CD4-positive, alpha-beta T cell (primary cell): ENCODE measurements around the gene MGA. TPM values are rescaled to one million over a fixed set of nuclear protein-coding genes. Genes with fewer than 3 reads are reported as not detected.

Source experiments
- ATAC-seq: fragments of 200-7000 bp; cut with Tn5 transposase; one replicate; pipeline ENCODE4 v1.10.0; 2022; ENCODE audit warnings: mild to moderate bottlenecking; ENCODE audit not compliant: poor library complexity
- CTCF ChIA-PET: fragments of 350-600 bp; sonication (Branson Sonifier 250); formaldehyde crosslinking; loops from one replicate; lab custom pipeline; 2021; ENCODE audit warnings: antibody characterized with exemption, inconsistent platforms; lab: Charles Lee
- POLR2A ChIA-PET: fragments of 350-600 bp; sonication (Branson Sonifier 250); formaldehyde crosslinking; loops from one replicate; lab custom pipeline; 2021; ENCODE audit warnings: antibody characterized with exemption, inconsistent platforms; lab: Charles Lee
- DNase-seq, 14 experiments: peaks; one replicate each; pipeline ENCODE4 v3.0.0-alpha.2; 2013 to 2020; ENCODE audit warnings: mixed read lengths in 2 of 14
- H3K27ac ChIP-seq, 2 donors: one replicate each; pipeline versions ENCODE4 v1.5.1 to v1.7.0; 2013; ENCODE audit warnings: low read length in 2 of 2, low read depth in 1 of 2, mild to moderate bottlenecking in 1 of 2
- H3K27me3 ChIP-seq, 2 experiments: 1 replicate in 1 of 2; 2 replicates in 1 of 2; pipeline versions ENCODE4 v1.6.1 to v1.7.0; 2013; ENCODE audit warnings: low read length in 2 of 2, control low read depth in 1 of 2, mild to moderate bottlenecking in 1 of 2, moderate library complexity in 1 of 2; ENCODE audit not compliant: insufficient read depth in 2 of 2, control insufficient read depth in 1 of 2
- H3K36me3 ChIP-seq: one replicate; pipeline ENCODE4 v1.6.1; 2013; ENCODE audit warnings: low read length, control low read depth; ENCODE audit not compliant: insufficient read depth
- H3K4me1 ChIP-seq: one replicate; pipeline ENCODE4 v1.6.1; 2013; ENCODE audit warnings: low read length, control low read depth; ENCODE audit not compliant: insufficient read depth
- H3K4me3 ChIP-seq: one replicate; pipeline ENCODE4 v1.5.1; 2013; ENCODE audit warnings: mild to moderate bottlenecking, low read length, moderate library complexity
- H3K9me3 ChIP-seq, 2 experiments: 1 replicate in 1 of 2; 2 replicates in 1 of 2; pipeline versions ENCODE4 v1.6.1 to v1.7.0; 2013; ENCODE audit warnings: low read length in 2 of 2, mild to moderate bottlenecking in 2 of 2, control low read depth in 1 of 2, moderate library complexity in 1 of 2; ENCODE audit not compliant: control insufficient read depth in 1 of 2, insufficient read depth in 1 of 2
- H3K27ac Mint-ChIP-seq: one replicate; pipeline ENCODE4 v1.8.0; 2020; ENCODE audit warnings: mixed read lengths
- H3K27me3 Mint-ChIP-seq: one replicate; pipeline ENCODE4 v1.8.0; 2021; ENCODE audit warnings: mixed read lengths
- H3K36me3 Mint-ChIP-seq: one replicate; pipeline ENCODE4 v1.8.0; 2021; ENCODE audit warnings: low read depth, mixed read lengths
- H3K4me1 Mint-ChIP-seq: one replicate; pipeline ENCODE4 v1.8.0; 2021; ENCODE audit warnings: low read depth, mixed read lengths
- H3K4me3 Mint-ChIP-seq: one replicate; pipeline ENCODE4 v1.8.0; 2020; ENCODE audit warnings: mild to moderate bottlenecking, mixed read lengths
- H3K9me3 Mint-ChIP-seq: one replicate; pipeline ENCODE4 v1.8.0; 2020; ENCODE audit warnings: mixed read lengths
- CTCF ChIP-seq: fragments of 200-600 bp; IDR thresholded peaks from one replicate; pipeline ENCODE4 v1.8.0; 2022; ENCODE audit warnings: antibody characterized with exemption, mild to moderate bottlenecking
- intact Hi-C, 2 experiments: fragments of 100-400 bp; cut with DNase I in 1 of 2; cut with micrococcal nuclease in 1 of 2; formaldehyde crosslinking; loops; one replicate each; pipeline versions ENCODE4 v1.15.1 to v1.9.0; 2023 to 2025; cut with DNase I, micrococcal nuclease
- total RNA-seq, 174 experiments: library from RNA in 2 of 174; stranded (reverse) in 2 of 174; gene quantifications; one replicate each; pipeline ENCODE4 v1.2.3 and lab custom pipeline; 2021 to 2026

The MGA gene
- total RNA-seq, 2 experiments from 2014 or later: 31.0 to 33.9 TPM

- TF ChIP-seq CTCF: no peak
- intact Hi-C loops: no loop called here
- H3K4me1 Mint-ChIP-seq: peaks cover 22% of the 10 kb centered on the region
- DNase-seq: no peak
- POLR2A ChIA-PET: no interaction called here
- no peak for ATAC-seq
- H3K9me3 ChIP-seq: no peaks in the 10 kb centered on the region
- H3K4me3 Mint-ChIP-seq: no peak overlapping the region
- H3K36me3 Mint-ChIP-seq: peaks cover 22% of the 10 kb centered on the region
- no peaks in the 10 kb centered on the region for H3K27me3 ChIP-seq
- CTCF ChIA-PET: interaction anchor here (4.1 kb wide), 1 partner anchor 36 kb away, joined by 91 read pairs; the partner anchor contains the start of gene MAPKBP1
- H3K27ac ChIP-seq: no peak overlapping the region
- no peak overlapping the region for H3K27ac Mint-ChIP-seq
- peaks cover 19% of the 10 kb centered on the region for H3K36me3 ChIP-seq
- H3K9me3 Mint-ChIP-seq: no peaks in the 10 kb centered on the region
- no peak overlapping the region for H3K4me3 ChIP-seq
- H3K27me3 Mint-ChIP-seq: no peaks in the 10 kb centered on the region
- peaks cover 24% of the 10 kb centered on the region for H3K4me1 ChIP-seq
Observed at GRCh38 chr15:41809121-41809520, 148.9 kb downstream of the MGA start.

GRCh38 chr15:41809526-41810220 lies 149.5 kb downstream of the MGA start:
- Mint-ChIP-seq H3K27me3 (no peaks in the 10 kb centered on the region), H3K36me3 (peaks cover 25% of the 10 kb centered on the region), H3K27ac (no peak overlapping the region), H3K4me1 (peaks cover 16% of the 10 kb centered on the region), H3K4me3 (no peak overlapping the region), H3K9me3 (no peaks in the 10 kb centered on the region)
- Histone ChIP-seq H3K4me3 (no peak overlapping the region), H3K36me3 (peaks cover 19% of the 10 kb centered on the region), H3K27ac (no peak overlapping the region), H3K27me3 (no peaks in the 10 kb centered on the region), H3K4me1 (peaks cover 22% of the 10 kb centered on the region), H3K9me3 (no peaks in the 10 kb centered on the region)
- ChIA-PET CTCF (interaction anchor here (1.6 to 4.1 kb wide), 3 partner anchors 36 to 114 kb away, joined by 5 to 91 read pairs (median 16); partner anchors contain the start of gene MAPKBP1), POLR2A (interaction anchor here (1.3 to 3.1 kb wide), 2 partner anchors 37 to 114 kb away, joined by 10 to 39 read pairs; partner anchors contain the start of gene MAPKBP1)
- intact Hi-C loops: loop anchor here (2.0 to 10.0 kb wide), 6 partner anchors 93 to 905 kb away; partner anchors contain the start of gene TYRO3 (in 1 of the 2)
- DNase-seq (no peak), ATAC-seq (no peak)
- no peak for TF ChIP-seq CTCF

- Histone ChIP-seq H3K4me3 (no peak overlapping the region), H3K36me3 (peaks cover 30% of the 10 kb centered on the region), H3K27ac (no peak overlapping the region), H3K9me3 (no peaks in the 10 kb centered on the region), H3K27me3 (no peaks in the 10 kb centered on the region), H3K4me1 (peaks cover 19% of the 10 kb centered on the region)
- POLR2A ChIA-PET: interaction anchor here (1.3 to 3.1 kb wide), 4 partner anchors 17 to 115 kb away, joined by 3 to 39 read pairs (median 8); partner anchors contain the start of genes JMJD7 and MAPKBP1
- CTCF ChIA-PET: interaction anchor here (0.6 to 4.1 kb wide), 9 partner anchors 26 to 345 kb away, joined by 3 to 91 read pairs (median 5); partner anchors contain the start of gene MAPKBP1
- DNase-seq (no peak), ATAC-seq (peak; percentile 8)
- no peaks in the 10 kb centered on the region for H3K9me3 Mint-ChIP-seq
- H3K27me3 Mint-ChIP-seq: no peaks in the 10 kb centered on the region
- intact Hi-C loops: loop anchor here (1.0 to 10.0 kb wide), 10 partner anchors 39 to 906 kb away; partner anchors contain the start of gene TYRO3 (in 1 of the 2)
- TF ChIP-seq CTCF: no peak
- H3K36me3 Mint-ChIP-seq: peaks cover 28% of the 10 kb centered on the region
- H3K4me1 Mint-ChIP-seq: peaks cover 12% of the 10 kb centered on the region
- no peak overlapping the region for H3K4me3 Mint-ChIP-seq
- H3K27ac Mint-ChIP-seq: peak overlapping the region; percentile 43
Observed at GRCh38 chr15:41810651-41811431, 150.6 kb downstream of the MGA start.
